Measurements from ENCODE around the gene RAD51B. TPM values are rescaled to one million over a fixed set of nuclear protein-coding genes. Genes with fewer than 3 reads are reported as not detected.

RAD51B gene
- total RNA-seq, 4 donors from 2014 or later = 19.6 to 39.7 (median 25.4) TPM

DNA sequence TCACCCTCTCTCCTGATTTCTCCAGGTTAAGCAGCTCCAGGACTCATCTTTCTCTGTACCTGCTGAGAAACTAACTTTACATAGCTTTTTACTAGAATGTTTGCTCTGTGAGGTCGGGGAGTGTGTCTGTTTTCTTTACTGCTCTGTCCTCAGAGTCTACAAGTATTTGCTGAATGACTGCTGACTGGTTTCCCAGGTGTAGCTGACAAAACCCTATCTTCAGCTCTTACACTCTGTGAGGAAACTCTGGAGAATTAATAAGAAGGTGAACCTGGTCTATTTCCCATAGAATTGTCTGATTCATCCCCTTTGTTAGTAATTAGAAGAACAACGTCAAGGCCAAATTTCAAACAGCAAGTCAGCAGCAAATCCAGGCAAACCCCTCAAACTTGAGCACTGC lies 746.5 kb downstream of the RAD51B start:
- 68% methylated on average over 2 of the region's 2 CpGs for WGBS
- H3K4me3 ChIP-seq = no peak overlapping the region
- DNase-seq (ENCODE audit: low spot score in 2 of 2) = no peak
- H3K27ac ChIP-seq = peak overlapping the region; percentile 84
- no peaks in the 10 kb centered on the region for H3K36me3 ChIP-seq
- H3K9me3 ChIP-seq = no peaks in the 10 kb centered on the region
- no peaks in the 10 kb centered on the region for H3K27me3 ChIP-seq
- H3K4me1 ChIP-seq = peaks cover 67% of the 10 kb centered on the region
- TF ChIP-seq POLR2A (IDR thresholded peaks at IDR 0.05) = no peak
- no peak for TF ChIP-seq EP300 (IDR thresholded peaks at IDR 0.05)

DNA sequence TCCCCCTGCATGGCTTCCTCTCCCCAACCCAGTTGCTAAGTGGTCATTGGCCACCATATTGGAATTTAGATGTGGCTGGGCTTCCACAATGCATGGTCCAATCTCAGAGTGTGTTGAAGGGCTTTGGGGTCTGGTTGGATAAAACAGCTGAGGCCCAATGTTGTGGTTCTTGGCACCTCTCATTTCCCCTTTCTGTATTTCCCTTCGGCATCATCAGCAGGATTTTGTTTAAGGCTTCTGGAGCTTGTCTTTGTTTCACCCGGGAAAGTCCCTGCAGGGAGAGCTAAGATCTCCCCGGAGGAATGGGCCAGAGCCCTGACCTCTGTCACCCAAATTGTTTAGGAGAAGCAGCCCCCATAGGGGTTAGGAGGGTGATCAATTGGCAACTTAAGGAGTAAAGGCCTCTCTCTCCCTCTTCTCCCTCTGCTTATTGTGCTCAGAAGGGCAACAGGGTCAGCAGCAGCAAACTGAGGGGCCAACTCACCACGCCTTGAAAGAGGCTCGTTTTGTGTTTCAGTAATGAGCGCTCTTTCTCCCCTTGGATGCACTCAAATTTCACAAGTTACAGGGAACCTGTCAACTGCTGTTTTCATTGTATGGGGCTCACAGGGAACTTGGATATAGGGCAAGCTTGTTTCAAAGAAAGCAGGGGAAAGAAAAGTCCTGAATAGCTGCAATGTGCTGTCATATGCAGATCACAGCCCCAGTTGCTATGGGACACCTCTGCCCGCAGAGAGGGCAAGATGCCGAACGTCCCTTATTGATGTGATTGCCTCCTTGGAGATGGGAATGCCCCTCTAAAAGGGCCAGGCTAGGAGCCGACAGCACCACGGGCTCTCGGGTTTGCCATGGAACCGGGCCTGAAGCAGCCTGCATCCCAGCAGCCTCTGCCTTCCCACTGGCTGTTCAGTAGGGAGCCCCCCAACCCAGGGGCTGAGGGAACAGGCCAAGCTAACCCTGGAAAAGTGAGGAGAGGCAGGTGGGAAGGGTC lies 749.6 kb downstream of the RAD51B start:
- Histone ChIP-seq H3K4me1 (peaks cover 36% of the 10 kb centered on the region), H3K36me3 (no peaks in the 10 kb centered on the region), H3K9me3 (no peaks in the 10 kb centered on the region), H3K27ac (peak overlapping the region; percentile 21), H3K27me3 (no peaks in the 10 kb centered on the region), H3K4me3 (no peak overlapping the region)
- WGBS = 76% methylated on average over 13 of the region's 13 CpGs
- TF ChIP-seq, protein P1, sequence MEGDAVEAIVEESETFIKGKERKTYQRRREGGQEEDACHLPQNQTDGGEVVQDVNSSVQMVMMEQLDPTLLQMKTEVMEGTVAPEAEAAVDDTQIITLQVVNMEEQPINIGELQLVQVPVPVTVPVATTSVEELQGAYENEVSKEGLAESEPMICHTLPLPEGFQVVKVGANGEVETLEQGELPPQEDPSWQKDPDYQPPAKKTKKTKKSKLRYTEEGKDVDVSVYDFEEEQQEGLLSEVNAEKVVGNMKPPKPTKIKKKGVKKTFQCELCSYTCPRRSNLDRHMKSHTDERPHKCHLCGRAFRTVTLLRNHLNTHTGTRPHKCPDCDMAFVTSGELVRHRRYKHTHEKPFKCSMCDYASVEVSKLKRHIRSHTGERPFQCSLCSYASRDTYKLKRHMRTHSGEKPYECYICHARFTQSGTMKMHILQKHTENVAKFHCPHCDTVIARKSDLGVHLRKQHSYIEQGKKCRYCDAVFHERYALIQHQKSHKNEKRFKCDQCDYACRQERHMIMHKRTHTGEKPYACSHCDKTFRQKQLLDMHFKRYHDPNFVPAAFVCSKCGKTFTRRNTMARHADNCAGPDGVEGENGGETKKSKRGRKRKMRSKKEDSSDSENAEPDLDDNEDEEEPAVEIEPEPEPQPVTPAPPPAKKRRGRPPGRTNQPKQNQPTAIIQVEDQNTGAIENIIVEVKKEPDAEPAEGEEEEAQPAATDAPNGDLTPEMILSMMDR (IDR thresholded peaks at IDR 0.05) = no peak
- TF ChIP-seq EP300 (IDR thresholded peaks at IDR 0.05) (no peak), POLR2A (IDR thresholded peaks at IDR 0.05) (no peak), POLR2AphosphoS5 (IDR thresholded peaks at IDR 0.05) (no peak)
- DNase-seq (ENCODE audit: low spot score in 2 of 2) = no peak

GRCh38 chr14:68569970-68570409 lies 750.4 kb downstream of the RAD51B start:
- H3K4me1 ChIP-seq = peaks cover 29% of the 10 kb centered on the region
- H3K36me3 ChIP-seq = no peaks in the 10 kb centered on the region
- TF ChIP-seq, protein P1 (IDR thresholded peaks at IDR 0.05) = no peak
- no peak for DNase-seq (ENCODE audit: low spot score in 2 of 2)
- WGBS = 82% methylated on average over 4 of the region's 4 CpGs
- H3K4me3 ChIP-seq = no peak overlapping the region
- H3K27me3 ChIP-seq = no peaks in the 10 kb centered on the region
- H3K27ac ChIP-seq = peak overlapping the region; percentile 21
- H3K9me3 ChIP-seq = no peaks in the 10 kb centered on the region

GRCh38 chr14:68571114-68571591 lies 751.6 kb downstream of the RAD51B start:
- Histone ChIP-seq H3K27ac (no peak overlapping the region), H3K9me3 (no peaks in the 10 kb centered on the region), H3K4me3 (no peak overlapping the region), H3K36me3 (no peaks in the 10 kb centered on the region), H3K4me1 (peaks cover 21% of the 10 kb centered on the region), H3K27me3 (no peaks in the 10 kb centered on the region)
- WGBS = 96% methylated on average over 4 of the region's 4 CpGs
- DNase-seq (ENCODE audit: low spot score in 2 of 2) = no peak
- TF ChIP-seq EP300 (IDR thresholded peaks at IDR 0.05) = no peak
- TF ChIP-seq, protein P1 (IDR thresholded peaks at IDR 0.05) = no peak
- TF ChIP-seq POLR2AphosphoS5 (IDR thresholded peaks at IDR 0.05) = no peak

DNA sequence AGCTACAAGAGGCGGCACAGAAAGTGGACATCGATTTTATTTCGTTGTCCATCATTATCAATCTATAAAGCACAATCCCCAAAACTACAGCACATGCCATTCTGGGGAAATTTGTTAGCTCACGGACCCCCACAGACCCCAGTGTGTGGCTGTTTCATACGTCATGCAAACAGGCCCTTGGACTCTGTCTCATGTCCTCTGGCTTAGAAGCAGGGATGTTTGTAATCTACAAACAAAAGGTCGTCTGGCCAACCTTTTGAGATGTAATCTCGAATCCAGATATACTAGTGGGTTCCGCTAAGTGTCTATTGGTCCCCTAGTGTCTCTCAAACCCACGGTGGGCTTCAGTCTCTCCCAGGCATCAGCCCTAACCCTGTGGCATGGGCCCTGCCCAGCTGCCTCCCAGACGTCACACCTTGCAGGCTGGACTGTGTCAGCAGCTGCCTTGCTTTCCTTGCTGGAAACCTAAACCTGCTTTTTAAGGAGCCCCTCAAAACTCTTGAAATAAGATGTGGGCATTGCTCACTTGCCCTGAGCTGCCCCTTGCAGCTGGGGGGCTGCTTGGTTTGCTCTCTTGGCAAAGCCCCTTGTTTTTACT lies 752.4 kb downstream of the RAD51B start:
- TF ChIP-seq POLR2AphosphoS5 (IDR thresholded peaks at IDR 0.05) = no peak
- TF ChIP-seq, protein P1 (IDR thresholded peaks at IDR 0.05) = no peak
- TF ChIP-seq EP300 (IDR thresholded peaks at IDR 0.05) = no peak
- TF ChIP-seq POLR2A (IDR thresholded peaks at IDR 0.05) = no peak
- H3K4me1 ChIP-seq = peaks cover 23% of the 10 kb centered on the region
- H3K4me3 ChIP-seq = no peak overlapping the region
- H3K27ac ChIP-seq = no peak overlapping the region
- no peaks in the 10 kb centered on the region for H3K36me3 ChIP-seq
- 91% methylated on average over 10 of the region's 10 CpGs for WGBS
- DNase-seq (ENCODE audit: low spot score in 2 of 2) = no peak
- no peaks in the 10 kb centered on the region for H3K9me3 ChIP-seq
- H3K27me3 ChIP-seq = no peaks in the 10 kb centered on the region
